ENCODE results near the gene RUFY3. TPM values are rescaled to one million over a fixed set of nuclear protein-coding genes. Genes with fewer than 3 reads are reported as not detected.

The RUFY3 gene
- total RNA-seq (2021) (25.1 and 27.5 TPM in 2 replicates), Bru-seq, nascent RNA (percentile 69 among the genes with signal in this experiment), BruChase-seq, experiment 1, labeled RNA remaining after a 2-hour chase (percentile 74 among the genes with signal in this experiment), BruChase-seq, experiment 2, labeled RNA remaining after a 6-hour chase (percentile 73 among the genes with signal in this experiment)
- long read RNA-seq, transcript RUFY3-203 (12 exons, 2,143 nt): major isoform, 5 of 21 reads
- long read RNA-seq, partial matches to known transcripts: 1 of 21 reads
- long read RNA-seq, other reads (novel, unspliced or antisense): 14 of 21 reads

GRCh38 chr4:70721747-70722146, at the start of gene RUFY3:
TSS of gene RUFY3 (plus strand) at chr4:70721964. CDS start at chr4:70722574, 610 bp downstream.
- no TSS peak for BruUV-seq (replicated peaks)
- CTCF ChIA-PET: no interaction called here
- no peak within 1 kb of the TSS for H3K27ac ChIP-seq (ENCODE audit: low read depth, low read length, poor library complexity, severe bottlenecking)
- H3K4me3 ChIP-seq (ENCODE audit: low read depth, low read length, poor library complexity, severe bottlenecking): no peak within 1 kb of the TSS
- TF ChIP-seq, protein P1, sequence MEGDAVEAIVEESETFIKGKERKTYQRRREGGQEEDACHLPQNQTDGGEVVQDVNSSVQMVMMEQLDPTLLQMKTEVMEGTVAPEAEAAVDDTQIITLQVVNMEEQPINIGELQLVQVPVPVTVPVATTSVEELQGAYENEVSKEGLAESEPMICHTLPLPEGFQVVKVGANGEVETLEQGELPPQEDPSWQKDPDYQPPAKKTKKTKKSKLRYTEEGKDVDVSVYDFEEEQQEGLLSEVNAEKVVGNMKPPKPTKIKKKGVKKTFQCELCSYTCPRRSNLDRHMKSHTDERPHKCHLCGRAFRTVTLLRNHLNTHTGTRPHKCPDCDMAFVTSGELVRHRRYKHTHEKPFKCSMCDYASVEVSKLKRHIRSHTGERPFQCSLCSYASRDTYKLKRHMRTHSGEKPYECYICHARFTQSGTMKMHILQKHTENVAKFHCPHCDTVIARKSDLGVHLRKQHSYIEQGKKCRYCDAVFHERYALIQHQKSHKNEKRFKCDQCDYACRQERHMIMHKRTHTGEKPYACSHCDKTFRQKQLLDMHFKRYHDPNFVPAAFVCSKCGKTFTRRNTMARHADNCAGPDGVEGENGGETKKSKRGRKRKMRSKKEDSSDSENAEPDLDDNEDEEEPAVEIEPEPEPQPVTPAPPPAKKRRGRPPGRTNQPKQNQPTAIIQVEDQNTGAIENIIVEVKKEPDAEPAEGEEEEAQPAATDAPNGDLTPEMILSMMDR (conservative IDR thresholded peaks at IDR 0.05; ENCODE audit: low read depth, low read length): no peak
- no peak for TF ChIP-seq EZH2 (IDR thresholded peaks at IDR 0.05; ENCODE audit: borderline replicate concordance, low read depth, low read length, poor library complexity, severe bottlenecking)
- DNase-seq (ENCODE audit: low spot score): peak; percentile 38
- POLR2A ChIA-PET (ENCODE audit: low non-redundant PET): interaction anchor here (0.7 kb wide), 1 partner anchor 13 kb away, joined by 4 read pairs; no protein-coding TSS in a partner anchor
- intact Hi-C loops (cut with micrococcal nuclease; ENCODE audit: unreplicated experiment): no loop called here
- H3K9me3 ChIP-seq (ENCODE audit: low read depth, low read length, poor library complexity, severe bottlenecking): no peaks in the 10 kb centered on the region
- H3K27me3 ChIP-seq (replicated peaks; ENCODE audit: insufficient read depth, low read depth, low read length, poor library complexity): no peaks in the 10 kb centered on the region
- no peaks in the 10 kb centered on the region for H3K4me1 ChIP-seq (ENCODE audit: insufficient read depth, low read length, poor library complexity, severe bottlenecking)
- no peaks in the 10 kb centered on the region for H3K36me3 ChIP-seq (ENCODE audit: insufficient read depth, low read length, poor library complexity, severe bottlenecking)

DNA sequence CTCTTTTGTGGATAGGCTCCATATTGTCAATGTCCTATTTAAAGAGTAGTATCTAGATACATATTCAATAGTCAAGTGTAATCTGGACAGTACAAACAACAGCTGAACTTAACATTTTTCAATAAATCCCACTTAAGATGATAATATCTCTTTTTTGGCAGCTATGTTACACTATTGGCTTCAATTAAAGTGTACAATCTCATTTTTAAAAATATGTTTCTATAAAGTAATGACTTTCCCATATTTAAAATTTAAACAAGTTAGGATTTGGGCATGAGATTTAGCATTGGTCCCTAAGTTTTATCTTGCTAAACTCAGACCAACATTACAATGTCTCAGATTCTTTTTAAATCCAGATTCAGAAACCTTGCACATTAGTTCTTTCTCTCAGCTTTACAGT, 47.6 kb upstream of the RUFY3 start:
- POLR2A ChIA-PET (ENCODE audit: low non-redundant PET): no interaction called here
- intact Hi-C loops (cut with micrococcal nuclease; ENCODE audit: unreplicated experiment): no loop called here
- BruUV-seq (replicated peaks): no TSS peak

DNA sequence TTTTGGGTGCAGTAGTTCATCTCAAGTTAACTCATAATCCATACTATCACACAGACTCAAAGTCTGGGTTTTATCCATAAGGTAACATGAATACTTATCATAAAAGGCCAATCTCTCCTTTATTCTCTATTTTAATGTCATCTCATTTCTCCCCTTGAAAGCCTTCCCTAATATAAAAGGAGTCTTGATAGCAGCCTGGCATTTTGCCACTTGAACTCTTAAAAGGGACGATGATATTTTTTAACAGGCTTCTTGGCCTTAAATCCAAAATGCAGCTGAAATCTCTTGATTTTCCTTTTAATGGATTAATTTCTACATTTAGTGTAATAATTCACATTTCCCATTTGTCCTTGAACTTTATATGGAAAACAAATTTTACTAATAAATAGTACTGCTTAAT, 47.0 kb upstream of the RUFY3 start:
- ChIA-PET CTCF (no interaction called here), POLR2A (ENCODE audit: low non-redundant PET) (no interaction called here)
- no peak overlapping the region for H3K27ac ChIP-seq (ENCODE audit: low read depth, low read length, poor library complexity, severe bottlenecking)
- H3K4me1 ChIP-seq (ENCODE audit: insufficient read depth, low read length, poor library complexity, severe bottlenecking): no peaks in the 10 kb centered on the region
- intact Hi-C loops (cut with micrococcal nuclease; ENCODE audit: unreplicated experiment): no loop called here
- no peaks in the 10 kb centered on the region for H3K27me3 ChIP-seq (replicated peaks; ENCODE audit: insufficient read depth, low read depth, low read length, poor library complexity)
- H3K9me3 ChIP-seq (ENCODE audit: low read depth, low read length, poor library complexity, severe bottlenecking): no peaks in the 10 kb centered on the region
- no TSS peak for BruUV-seq (replicated peaks)
- H3K4me3 ChIP-seq (ENCODE audit: low read depth, low read length, poor library complexity, severe bottlenecking): no peak overlapping the region
- no peak for TF ChIP-seq EZH2 (IDR thresholded peaks at IDR 0.05; ENCODE audit: borderline replicate concordance, low read depth, low read length, poor library complexity, severe bottlenecking)
- TF ChIP-seq, protein P1 (conservative IDR thresholded peaks at IDR 0.05; ENCODE audit: low read depth, low read length): no peak
- DNase-seq (ENCODE audit: low spot score): no peak
- H3K36me3 ChIP-seq (ENCODE audit: insufficient read depth, low read length, poor library complexity, severe bottlenecking): no peaks in the 10 kb centered on the region

More for the DNA sequence above, 47.6 kb upstream of the RUFY3 start:
- Histone ChIP-seq H3K9me3 (ENCODE audit: low read depth, low read length, poor library complexity, severe bottlenecking) (no peaks in the 10 kb centered on the region), H3K4me1 (ENCODE audit: insufficient read depth, low read length, poor library complexity, severe bottlenecking) (no peaks in the 10 kb centered on the region), H3K27ac (ENCODE audit: low read depth, low read length, poor library complexity, severe bottlenecking) (no peak overlapping the region), H3K36me3 (ENCODE audit: insufficient read depth, low read length, poor library complexity, severe bottlenecking) (no peaks in the 10 kb centered on the region), H3K4me3 (ENCODE audit: low read depth, low read length, poor library complexity, severe bottlenecking) (no peak overlapping the region), H3K27me3 (replicated peaks; ENCODE audit: insufficient read depth, low read depth, low read length, poor library complexity) (no peaks in the 10 kb centered on the region)
- no peak for TF ChIP-seq EZH2 (IDR thresholded peaks at IDR 0.05; ENCODE audit: borderline replicate concordance, low read depth, low read length, poor library complexity, severe bottlenecking)
- TF ChIP-seq, protein P1 (conservative IDR thresholded peaks at IDR 0.05; ENCODE audit: low read depth, low read length): no peak
- no peak for DNase-seq (ENCODE audit: low spot score)
- CTCF ChIA-PET: no interaction called here

All from A673 (cell line).